ENCODE data around the gene PASK. TPM values are rescaled to one million over a fixed set of nuclear protein-coding genes. Genes with fewer than 3 reads are reported as not detected.

PASK gene
- polyA plus RNA-seq, 1 donor, result 16.7 TPM

GRCh38 chr2:241070811-241071676 lies 78.2 kb downstream of the PASK start:
- peaks cover 13% of the 10 kb centered on the region for H3K36me3 ChIP-seq (ENCODE audit: control insufficient read depth, insufficient read depth, low read length)
- H3K4me1 ChIP-seq (ENCODE audit: control insufficient read depth, insufficient read depth, low read length), result no peaks in the 10 kb centered on the region
- no peak overlapping the region for H3K4me3 ChIP-seq (ENCODE audit: low read length)
- DNase-seq, result no peak
- WGBS (ENCODE audit: insufficient coverage, low lambda C conversion rate), result no CpG with 5 or more reads among the region's 31 CpGs
- no peaks in the 10 kb centered on the region for H3K9me3 ChIP-seq (ENCODE audit: control insufficient read depth, low read depth, low read length)
- peaks cover 22% of the 10 kb centered on the region for H3K27me3 ChIP-seq (ENCODE audit: control insufficient read depth, insufficient read depth, low read length)
- H3K27ac ChIP-seq (ENCODE audit: low read length), result no peak overlapping the region

GRCh38 chr2:241070361-241070760 lies 78.9 kb downstream of the PASK start:
- no peak for DNase-seq
- Histone ChIP-seq H3K27ac (ENCODE audit: low read length) (no peak overlapping the region), H3K9me3 (ENCODE audit: control insufficient read depth, low read depth, low read length) (no peaks in the 10 kb centered on the region), H3K4me1 (ENCODE audit: control insufficient read depth, insufficient read depth, low read length) (no peaks in the 10 kb centered on the region), H3K4me3 (ENCODE audit: low read length) (no peak overlapping the region), H3K36me3 (ENCODE audit: control insufficient read depth, insufficient read depth, low read length) (peaks cover 12% of the 10 kb centered on the region), H3K27me3 (ENCODE audit: control insufficient read depth, insufficient read depth, low read length) (peaks cover 22% of the 10 kb centered on the region)
- no CpG with 5 or more reads among the region's 13 CpGs for WGBS (ENCODE audit: insufficient coverage, low lambda C conversion rate)

GRCh38 chr2:241069821-241070281 lies 79.4 kb downstream of the PASK start:
- Histone ChIP-seq H3K4me1 (ENCODE audit: control insufficient read depth, insufficient read depth, low read length) (no peaks in the 10 kb centered on the region), H3K27me3 (ENCODE audit: control insufficient read depth, insufficient read depth, low read length) (peaks cover 22% of the 10 kb centered on the region), H3K36me3 (ENCODE audit: control insufficient read depth, insufficient read depth, low read length) (peaks cover 7% of the 10 kb centered on the region), H3K9me3 (ENCODE audit: control insufficient read depth, low read depth, low read length) (no peaks in the 10 kb centered on the region), H3K4me3 (ENCODE audit: low read length) (no peak overlapping the region), H3K27ac (ENCODE audit: low read length) (no peak overlapping the region)
- DNase-seq, result no peak
- no CpG with 5 or more reads among the region's 26 CpGs for WGBS (ENCODE audit: insufficient coverage, low lambda C conversion rate)

- no peak overlapping the region for H3K4me3 ChIP-seq (ENCODE audit: low read length)
- peaks cover 3% of the 10 kb centered on the region for H3K36me3 ChIP-seq (ENCODE audit: control insufficient read depth, insufficient read depth, low read length)
- no peaks in the 10 kb centered on the region for H3K4me1 ChIP-seq (ENCODE audit: control insufficient read depth, insufficient read depth, low read length)
- H3K27me3 ChIP-seq (ENCODE audit: control insufficient read depth, insufficient read depth, low read length), result peaks cover 22% of the 10 kb centered on the region
- H3K27ac ChIP-seq (ENCODE audit: low read length), result no peak overlapping the region
- H3K9me3 ChIP-seq (ENCODE audit: control insufficient read depth, low read depth, low read length), result no peaks in the 10 kb centered on the region
- no CpG with 5 or more reads among the region's 28 CpGs for WGBS (ENCODE audit: insufficient coverage, low lambda C conversion rate)
- no peak for DNase-seq
Measured at GRCh38 chr2:241068942-241069810, 80.1 kb downstream of the PASK start.

- H3K27ac ChIP-seq (ENCODE audit: low read length), result no peak overlapping the region
- H3K36me3 ChIP-seq (ENCODE audit: control insufficient read depth, insufficient read depth, low read length), result no peaks in the 10 kb centered on the region
- H3K9me3 ChIP-seq (ENCODE audit: control insufficient read depth, low read depth, low read length), result no peaks in the 10 kb centered on the region
- WGBS (ENCODE audit: insufficient coverage, low lambda C conversion rate), result no CpG with 5 or more reads among the region's 25 CpGs
- no peak for DNase-seq
- H3K4me3 ChIP-seq (ENCODE audit: low read length), result no peak overlapping the region
- H3K27me3 ChIP-seq (ENCODE audit: control insufficient read depth, insufficient read depth, low read length), result peaks cover 23% of the 10 kb centered on the region
- no peaks in the 10 kb centered on the region for H3K4me1 ChIP-seq (ENCODE audit: control insufficient read depth, insufficient read depth, low read length)
Measured at GRCh38 chr2:241068136-241068941, 80.9 kb downstream of the PASK start.

GRCh38 chr2:241067501-241068135 lies 81.7 kb downstream of the PASK start:
- Histone ChIP-seq H3K4me3 (ENCODE audit: low read length) (no peak overlapping the region), H3K27ac (ENCODE audit: low read length) (no peak overlapping the region), H3K9me3 (ENCODE audit: control insufficient read depth, low read depth, low read length) (no peaks in the 10 kb centered on the region), H3K36me3 (ENCODE audit: control insufficient read depth, insufficient read depth, low read length) (no peaks in the 10 kb centered on the region), H3K4me1 (ENCODE audit: control insufficient read depth, insufficient read depth, low read length) (no peaks in the 10 kb centered on the region), H3K27me3 (ENCODE audit: control insufficient read depth, insufficient read depth, low read length) (peaks cover 28% of the 10 kb centered on the region)
- no peak for DNase-seq
- WGBS (ENCODE audit: insufficient coverage, low lambda C conversion rate), result no CpG with 5 or more reads among the region's 21 CpGs

- Histone ChIP-seq H3K36me3 (ENCODE audit: control insufficient read depth, insufficient read depth, low read length) (no peaks in the 10 kb centered on the region), H3K27me3 (ENCODE audit: control insufficient read depth, insufficient read depth, low read length) (peaks cover 30% of the 10 kb centered on the region), H3K9me3 (ENCODE audit: control insufficient read depth, low read depth, low read length) (no peaks in the 10 kb centered on the region), H3K4me3 (ENCODE audit: low read length) (no peak overlapping the region), H3K4me1 (ENCODE audit: control insufficient read depth, insufficient read depth, low read length) (no peaks in the 10 kb centered on the region), H3K27ac (ENCODE audit: low read length) (no peak overlapping the region)
- no CpG with 5 or more reads among the region's 15 CpGs for WGBS (ENCODE audit: insufficient coverage, low lambda C conversion rate)
- no peak for DNase-seq
Measured at GRCh38 chr2:241066893-241067341, 82.4 kb downstream of the PASK start.

GRCh38 chr2:241066171-241066892 lies 82.9 kb downstream of the PASK start:
- no peaks in the 10 kb centered on the region for H3K9me3 ChIP-seq (ENCODE audit: control insufficient read depth, low read depth, low read length)
- no peak overlapping the region for H3K4me3 ChIP-seq (ENCODE audit: low read length)
- H3K36me3 ChIP-seq (ENCODE audit: control insufficient read depth, insufficient read depth, low read length), result no peaks in the 10 kb centered on the region
- no peak for DNase-seq
- no peak overlapping the region for H3K27ac ChIP-seq (ENCODE audit: low read length)
- WGBS (ENCODE audit: insufficient coverage, low lambda C conversion rate), result 100% methylated on average over 1 of the region's 21 CpGs
- H3K4me1 ChIP-seq (ENCODE audit: control insufficient read depth, insufficient read depth, low read length), result no peaks in the 10 kb centered on the region
- H3K27me3 ChIP-seq (ENCODE audit: control insufficient read depth, insufficient read depth, low read length), result peaks cover 30% of the 10 kb centered on the region

GRCh38 chr2:241065355-241065803 lies 83.9 kb downstream of the PASK start:
- Histone ChIP-seq H3K27ac (ENCODE audit: low read length) (no peak overlapping the region), H3K27me3 (ENCODE audit: control insufficient read depth, insufficient read depth, low read length) (peaks cover 23% of the 10 kb centered on the region), H3K4me1 (ENCODE audit: control insufficient read depth, insufficient read depth, low read length) (no peaks in the 10 kb centered on the region), H3K4me3 (ENCODE audit: low read length) (no peak overlapping the region), H3K36me3 (ENCODE audit: control insufficient read depth, insufficient read depth, low read length) (no peaks in the 10 kb centered on the region), H3K9me3 (ENCODE audit: control insufficient read depth, low read depth, low read length) (no peaks in the 10 kb centered on the region)
- DNase-seq, result no peak
- no CpG with 5 or more reads among the region's 27 CpGs for WGBS (ENCODE audit: insufficient coverage, low lambda C conversion rate)
